Non-pigmented ciliary epithelial cell (primary cell): ENCODE results near the gene CNKSR3.

Experiments used
- DNase-seq: peaks from one replicate; pipeline ENCODE4 v3.0.0-alpha.2; 2010; ENCODE audit warnings: low read depth

Gene CNKSR3

GRCh38 chr6:154479351-154479769 lies 31.1 kb downstream of the CNKSR3 start:
- no peak for DNase-seq

GRCh38 chr6:154478701-154479060 lies 31.8 kb downstream of the CNKSR3 start:
- no peak for DNase-seq

GRCh38 chr6:154478021-154478700 lies 32.3 kb downstream of the CNKSR3 start:
- no peak for DNase-seq

GRCh38 chr6:154476494-154476893 lies 34.0 kb downstream of the CNKSR3 start:
- no peak for DNase-seq

- DNase-seq = no peak
Measured at GRCh38 chr6:154474648-154475428, 35.6 kb downstream of the CNKSR3 start.

- DNase-seq = no peak
Measured at GRCh38 chr6:154473324-154473723, 37.2 kb downstream of the CNKSR3 start.

- DNase-seq = no peak
Measured at GRCh38 chr6:154471609-154472362, 38.7 kb downstream of the CNKSR3 start.

GRCh38 chr6:154469306-154469935 lies 41.1 kb downstream of the CNKSR3 start:
- no peak for DNase-seq

GRCh38 chr6:154468760-154469159 lies 41.7 kb downstream of the CNKSR3 start:
- DNase-seq = no peak

- no peak for DNase-seq
Measured at GRCh38 chr6:154466971-154467679, 43.4 kb downstream of the CNKSR3 start.

- no peak for DNase-seq
Measured at GRCh38 chr6:154466139-154466538, 44.3 kb downstream of the CNKSR3 start.

GRCh38 chr6:154463573-154464419 lies 46.7 kb downstream of the CNKSR3 start:
- no peak for DNase-seq

GRCh38 chr6:154462425-154462824 lies 48.1 kb downstream of the CNKSR3 start:
- DNase-seq = no peak

- no peak for DNase-seq
Measured at GRCh38 chr6:154461348-154461747, 49.1 kb downstream of the CNKSR3 start.

- no peak for DNase-seq
Measured at GRCh38 chr6:154460306-154461071, 50.0 kb downstream of the CNKSR3 start.

GRCh38 chr6:154459513-154459912 lies 51.0 kb downstream of the CNKSR3 start:
- DNase-seq = no peak

- no peak for DNase-seq
Measured at GRCh38 chr6:154458565-154459470, 51.7 kb downstream of the CNKSR3 start.

GRCh38 chr6:154457881-154458284 lies 52.6 kb downstream of the CNKSR3 start:
- no peak for DNase-seq
